Neuronal stem cell (in vitro differentiated cells): ENCODE data around the gene ARHGAP42.
"Not testable (repeated sequence)": the region's sequence is repeated elsewhere in the genome, so short reads cannot be mapped to it uniquely, and the experiment has no call there.

Experiments used
- DNase-seq: peaks from one replicate; pipeline ENCODE4 v3.0.0-alpha.2; 2013; ENCODE audit warnings: low spot score
- H2AFZ ChIP-seq: one replicate; pipeline ENCODE4 v1.6.1; 2013; ENCODE audit warnings: mild to moderate bottlenecking, low read length, inconsistent platforms
- H2AK5ac ChIP-seq: 2 replicates; pipeline ENCODE4 v1.6.1; 2013; ENCODE audit warnings: low read depth, mild to moderate bottlenecking, inconsistent platforms, low read length, moderate library complexity, mixed read lengths
- H2BK120ac ChIP-seq: 2 replicates; pipeline ENCODE4 v1.6.1; 2013; ENCODE audit warnings: low read depth, mild to moderate bottlenecking, inconsistent platforms, low read length, moderate library complexity, mixed read lengths
- H2BK12ac ChIP-seq: one replicate; pipeline ENCODE4 v1.6.1; 2013; ENCODE audit warnings: low read length, inconsistent platforms
- H2BK15ac ChIP-seq: 2 replicates; pipeline ENCODE4 v1.6.1; 2013; ENCODE audit warnings: mild to moderate bottlenecking, low read length, inconsistent platforms, mixed read lengths
- H2BK5ac ChIP-seq: one replicate; pipeline ENCODE4 v1.6.1; 2013; ENCODE audit warnings: inconsistent platforms, mild to moderate bottlenecking, low read length, moderate library complexity
- H3K14ac ChIP-seq: one replicate; pipeline ENCODE4 v1.6.1; 2013; ENCODE audit warnings: low read length, inconsistent platforms
- H3K18ac ChIP-seq: 2 replicates; pipeline ENCODE4 v1.6.1; 2013; ENCODE audit warnings: low read length, inconsistent platforms
- H3K23ac ChIP-seq: 2 replicates; pipeline ENCODE4 v1.6.1; 2013; ENCODE audit warnings: low read depth, mild to moderate bottlenecking, mixed read lengths, low read length, inconsistent platforms; ENCODE audit not compliant: poor library complexity
- H3K27ac ChIP-seq: replicated peaks from 3 replicates; pipeline ENCODE4 v1.5.1; 2013; ENCODE audit warnings: low read length, inconsistent platforms
- H3K27me3 ChIP-seq, 3 experiments: 2 replicates each; pipeline ENCODE4 v1.6.1; 2013; ENCODE audit warnings: low read length in 3 of 3, mild to moderate bottlenecking in 2 of 3, inconsistent platforms in 1 of 3, low read depth in 1 of 3, mixed read lengths in 1 of 3, moderate library complexity in 1 of 3; ENCODE audit not compliant: control insufficient read depth in 3 of 3, insufficient read depth in 3 of 3
- H3K36me3 ChIP-seq, 2 donors: replicated peaks in 1 of 2; 2 replicates each; pipeline ENCODE4 v1.6.1; 2013; ENCODE audit warnings: low read length in 2 of 2; ENCODE audit not compliant: control insufficient read depth in 2 of 2, insufficient read depth in 2 of 2
- H3K4ac ChIP-seq: 2 replicates; pipeline ENCODE4 v1.6.1; 2013; ENCODE audit warnings: inconsistent platforms, mild to moderate bottlenecking, low read length, moderate library complexity
- H3K4me1 ChIP-seq, 2 donors: 1 replicate in 1 of 2; 2 replicates in 1 of 2; pipeline ENCODE4 v1.6.1; 2013; ENCODE audit warnings: low read length in 2 of 2, low read depth in 1 of 2; ENCODE audit not compliant: control insufficient read depth in 2 of 2, insufficient read depth in 1 of 2
- H3K4me2 ChIP-seq: one replicate; pipeline ENCODE4 v1.6.1; 2013; ENCODE audit warnings: mild to moderate bottlenecking, low read length, inconsistent platforms; ENCODE audit not compliant: insufficient read depth, poor library complexity, severe bottlenecking
- H3K4me3 ChIP-seq, 2 donors: 2 replicates each; pipeline ENCODE4 v1.5.1; 2013; ENCODE audit warnings: low read length in 2 of 2, mild to moderate bottlenecking in 2 of 2, inconsistent platforms in 1 of 2, moderate library complexity in 1 of 2
- H3K79me1 ChIP-seq: one replicate; pipeline ENCODE4 v1.6.1; 2013; ENCODE audit warnings: low read depth, mild to moderate bottlenecking, inconsistent platforms, low read length, moderate library complexity
- H3K9ac ChIP-seq: one replicate; pipeline ENCODE4 v1.6.1; 2013; ENCODE audit warnings: mild to moderate bottlenecking, low read depth, low read length, inconsistent platforms; ENCODE audit not compliant: poor library complexity
- H3K9me3 ChIP-seq, 2 donors: replicated peaks in 1 of 2; 2 replicates each; pipeline versions ENCODE3 to v1.6.1; 2013; ENCODE audit warnings: low read length in 2 of 2, mild to moderate bottlenecking in 2 of 2, inconsistent platforms in 1 of 2, low read depth in 1 of 2, mixed read lengths in 1 of 2, moderate library complexity in 1 of 2; ENCODE audit not compliant: control insufficient read depth in 2 of 2, insufficient read depth in 1 of 2
- H4K8ac ChIP-seq: one replicate; pipeline ENCODE4 v1.6.1; 2013; ENCODE audit warnings: low read depth, mild to moderate bottlenecking, inconsistent platforms, low read length, moderate library complexity
- H4K91ac ChIP-seq: one replicate; pipeline ENCODE4 v1.6.1; 2013; ENCODE audit warnings: low read length, low read depth, mild to moderate bottlenecking, inconsistent platforms; ENCODE audit not compliant: poor library complexity
- WGBS, 2 donors: extraction: QIAGEN DNeasy Blood & Tissue Kit; methylation state at CpG; one replicate each; pipeline ENCODE4 v1.1.7; 2013; ENCODE audit warnings: missing lambda C conversion rate in 2 of 2, mixed read lengths in 1 of 2; ENCODE audit not compliant: insufficient read length in 2 of 2, insufficient replicate concordance in 1 of 2; ENCODE audit errors: extremely low coverage in 2 of 2; 5-methylcytosine and 5-hydroxymethylcytosine counted together

Gene ARHGAP42

GRCh38 chr11:100749887-100750565 lies 62.9 kb downstream of the ARHGAP42 start:
- H3K4me3 ChIP-seq, result not testable (repeated sequence)

GRCh38 chr11:100750566-100750891 lies 63.4 kb downstream of the ARHGAP42 start:
- not testable (repeated sequence) for H3K23ac ChIP-seq, H2AFZ ChIP-seq, H3K9me3 ChIP-seq, H3K79me1 ChIP-seq, DNase-seq, H2BK120ac ChIP-seq, H2BK15ac ChIP-seq, H3K27me3 ChIP-seq, H2BK5ac ChIP-seq, H3K4me2 ChIP-seq, H2BK12ac ChIP-seq, H3K18ac ChIP-seq, H2AK5ac ChIP-seq, H3K4me1 ChIP-seq, H3K14ac ChIP-seq, H3K36me3 ChIP-seq, H4K8ac ChIP-seq, H3K9ac ChIP-seq, H4K91ac ChIP-seq, H3K4ac ChIP-seq, H3K4me3 ChIP-seq, H3K27ac ChIP-seq
- WGBS, 2 donors, result no CpG with 5 or more reads among the region's 7 CpGs

More at GRCh38 chr11:100749887-100750565, 62.9 kb downstream of the ARHGAP42 start:
- H3K23ac ChIP-seq, H3K9ac ChIP-seq, H3K36me3 ChIP-seq, H2AFZ ChIP-seq, H3K9me3 ChIP-seq, H2BK5ac ChIP-seq, DNase-seq, H3K18ac ChIP-seq, H3K4me1 ChIP-seq, H2BK15ac ChIP-seq, H3K14ac ChIP-seq, H2BK12ac ChIP-seq, H3K4me2 ChIP-seq, H4K8ac ChIP-seq, H2AK5ac ChIP-seq, H3K27ac ChIP-seq, H4K91ac ChIP-seq, H3K79me1 ChIP-seq, H2BK120ac ChIP-seq, H3K4ac ChIP-seq, H3K27me3 ChIP-seq: not testable (repeated sequence)
- WGBS, 2 donors, result no CpG with 5 or more reads among the region's 10 CpGs

- Histone ChIP-seq H3K18ac (peak overlapping the region; percentile 82), H2BK12ac (no peak overlapping the region), H3K4me2 (no peak overlapping the region), H4K91ac (no peak overlapping the region), H3K23ac (no peak overlapping the region), H3K27me3 (no peaks in the 10 kb centered on the region), H2BK120ac (no peak overlapping the region), H2AFZ (no peak overlapping the region), H3K27ac (no peak overlapping the region), H3K4me3 (no peak overlapping the region), H3K36me3 (no peaks in the 10 kb centered on the region), H2BK15ac (no peak overlapping the region), H3K14ac (no peak overlapping the region), H3K9ac (no peak overlapping the region), H4K8ac (no peak overlapping the region), H3K79me1 (no peaks in the 10 kb centered on the region), H2BK5ac (no peak overlapping the region), H3K4ac (no peak overlapping the region), H3K4me1 (peaks cover 0 to 5% of the 10 kb centered on the region in 2 donors), H3K9me3 (peaks cover 3 to 9% of the 10 kb centered on the region in 2 donors), H2AK5ac (no peak overlapping the region)
- WGBS, 2 donors, result no CpG with 5 or more reads among the region's 5 CpGs
- DNase-seq, result no peak
Observed at GRCh38 chr11:100752371-100753171, 65.5 kb downstream of the ARHGAP42 start.

DNA sequence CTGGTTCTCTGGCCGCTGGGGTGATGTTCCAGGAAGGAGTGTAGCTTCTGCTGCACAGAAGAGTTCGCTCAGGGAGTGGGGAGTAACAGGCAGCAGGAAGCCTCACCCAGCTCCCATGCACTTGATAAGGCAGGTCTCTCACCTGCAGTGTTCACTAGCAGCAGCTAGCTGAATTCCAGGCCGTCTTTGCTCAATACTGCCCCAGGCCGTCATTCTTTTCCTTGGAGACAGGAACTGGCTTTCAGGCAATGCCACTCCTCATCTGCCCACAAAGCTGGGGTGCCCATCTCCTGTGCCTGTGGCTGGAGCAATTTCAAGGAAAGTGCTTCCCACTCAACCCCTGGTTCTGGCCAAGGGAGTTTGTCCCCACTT lies 66.1 kb downstream of the ARHGAP42 start:
- no peak overlapping the region for H2BK120ac ChIP-seq
- no peak overlapping the region for H3K14ac ChIP-seq
- no peak for DNase-seq
- H2BK15ac ChIP-seq, result no peak overlapping the region
- no peak overlapping the region for H3K27ac ChIP-seq
- H3K9me3 ChIP-seq, result peaks cover 3 to 9% of the 10 kb centered on the region in 2 donors
- no CpG with 5 or more reads among the region's 4 CpGs for WGBS, 2 donors
- no peak overlapping the region for H4K91ac ChIP-seq
- H3K9ac ChIP-seq, result no peak overlapping the region
- peak overlapping the region; percentile 82 for H3K18ac ChIP-seq
- no peak overlapping the region for H3K4ac ChIP-seq
- H3K23ac ChIP-seq, result no peak overlapping the region
- no peaks in the 10 kb centered on the region for H3K36me3 ChIP-seq
- H4K8ac ChIP-seq, result no peak overlapping the region
- H3K4me2 ChIP-seq, result no peak overlapping the region
- no peak overlapping the region for H2AFZ ChIP-seq
- no peaks in the 10 kb centered on the region for H3K27me3 ChIP-seq
- no peak overlapping the region for H3K4me3 ChIP-seq
- H2AK5ac ChIP-seq, result no peak overlapping the region
- peaks cover 0 to 5% of the 10 kb centered on the region in 2 donors for H3K4me1 ChIP-seq
- no peak overlapping the region for H2BK5ac ChIP-seq
- no peak overlapping the region for H2BK12ac ChIP-seq
- no peaks in the 10 kb centered on the region for H3K79me1 ChIP-seq
